Measurements from ENCODE around the gene HBS1L.

HBS1L gene

DNA sequence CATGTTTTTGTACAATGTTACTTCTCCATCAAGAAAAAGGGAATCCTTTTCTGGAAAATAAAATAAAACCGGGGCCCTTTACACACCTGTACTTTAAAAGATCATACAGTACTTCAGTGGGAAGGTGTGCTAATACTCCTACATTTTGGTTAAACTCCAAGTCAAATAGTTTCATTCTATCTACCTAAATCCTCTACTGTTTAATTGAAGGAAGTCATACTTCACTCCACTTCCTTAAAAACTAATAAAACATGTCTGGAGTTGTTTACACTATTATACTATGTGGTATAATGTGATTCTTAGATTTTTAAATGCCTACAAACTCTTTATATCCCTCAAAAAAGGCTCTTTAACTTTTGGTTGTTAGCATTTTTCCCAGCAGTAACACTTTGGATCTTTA lies 18.6 kb upstream of the HBS1L start:
- DNase-seq (ENCODE audit: low read depth in 1 of 2, low spot score in 1 of 2) = no peak
- TF ChIP-seq SPI1 (IDR thresholded peaks at IDR 0.05; ENCODE audit: borderline replicate concordance, low read depth) (peak; percentile 64), POLR2AphosphoS5 (IDR thresholded peaks at IDR 0.05; ENCODE audit: low read depth) (no peak)
- no peak overlapping the region for H3K4me3 ChIP-seq (replicated peaks; ENCODE audit: insufficient read depth, low read length)
- H3K27me3 ChIP-seq (ENCODE audit: insufficient read depth, poor library complexity, severe bottlenecking) = no peaks in the 10 kb centered on the region
- no peak overlapping the region for H3K27ac ChIP-seq (replicated peaks)

DNA sequence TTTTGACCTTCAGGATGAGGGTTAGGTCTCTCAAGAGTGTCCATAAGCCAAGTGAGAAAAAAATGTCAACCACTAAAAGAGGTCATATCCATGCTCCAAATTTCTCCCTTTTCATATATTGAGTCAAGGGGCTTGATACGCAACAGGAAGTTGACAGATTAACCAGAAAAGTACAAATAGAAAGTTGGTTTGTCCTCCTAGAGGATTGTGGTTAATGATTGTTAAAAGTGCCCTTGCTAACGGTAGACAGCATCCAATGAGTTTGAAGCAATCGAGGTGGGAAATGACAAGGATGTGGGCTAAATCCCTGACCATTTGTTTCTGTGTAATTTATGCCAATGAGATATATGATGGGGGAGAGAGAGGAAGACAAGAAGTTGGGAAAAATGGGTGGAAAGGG lies 18.1 kb upstream of the HBS1L start:
- H3K27me3 ChIP-seq (ENCODE audit: insufficient read depth, poor library complexity, severe bottlenecking) = no peaks in the 10 kb centered on the region
- TF ChIP-seq, protein P1, sequence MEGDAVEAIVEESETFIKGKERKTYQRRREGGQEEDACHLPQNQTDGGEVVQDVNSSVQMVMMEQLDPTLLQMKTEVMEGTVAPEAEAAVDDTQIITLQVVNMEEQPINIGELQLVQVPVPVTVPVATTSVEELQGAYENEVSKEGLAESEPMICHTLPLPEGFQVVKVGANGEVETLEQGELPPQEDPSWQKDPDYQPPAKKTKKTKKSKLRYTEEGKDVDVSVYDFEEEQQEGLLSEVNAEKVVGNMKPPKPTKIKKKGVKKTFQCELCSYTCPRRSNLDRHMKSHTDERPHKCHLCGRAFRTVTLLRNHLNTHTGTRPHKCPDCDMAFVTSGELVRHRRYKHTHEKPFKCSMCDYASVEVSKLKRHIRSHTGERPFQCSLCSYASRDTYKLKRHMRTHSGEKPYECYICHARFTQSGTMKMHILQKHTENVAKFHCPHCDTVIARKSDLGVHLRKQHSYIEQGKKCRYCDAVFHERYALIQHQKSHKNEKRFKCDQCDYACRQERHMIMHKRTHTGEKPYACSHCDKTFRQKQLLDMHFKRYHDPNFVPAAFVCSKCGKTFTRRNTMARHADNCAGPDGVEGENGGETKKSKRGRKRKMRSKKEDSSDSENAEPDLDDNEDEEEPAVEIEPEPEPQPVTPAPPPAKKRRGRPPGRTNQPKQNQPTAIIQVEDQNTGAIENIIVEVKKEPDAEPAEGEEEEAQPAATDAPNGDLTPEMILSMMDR (IDR thresholded peaks at IDR 0.05; ENCODE audit: insufficient read depth, low read length) = no peak
- TF ChIP-seq POLR2AphosphoS5 (IDR thresholded peaks at IDR 0.05; ENCODE audit: low read depth) (no peak), SPI1 (IDR thresholded peaks at IDR 0.05; ENCODE audit: borderline replicate concordance, low read depth) (no peak), GABPA (IDR thresholded peaks at IDR 0.05; ENCODE audit: low read depth) (no peak)
- TF ChIP-seq, protein P2, sequence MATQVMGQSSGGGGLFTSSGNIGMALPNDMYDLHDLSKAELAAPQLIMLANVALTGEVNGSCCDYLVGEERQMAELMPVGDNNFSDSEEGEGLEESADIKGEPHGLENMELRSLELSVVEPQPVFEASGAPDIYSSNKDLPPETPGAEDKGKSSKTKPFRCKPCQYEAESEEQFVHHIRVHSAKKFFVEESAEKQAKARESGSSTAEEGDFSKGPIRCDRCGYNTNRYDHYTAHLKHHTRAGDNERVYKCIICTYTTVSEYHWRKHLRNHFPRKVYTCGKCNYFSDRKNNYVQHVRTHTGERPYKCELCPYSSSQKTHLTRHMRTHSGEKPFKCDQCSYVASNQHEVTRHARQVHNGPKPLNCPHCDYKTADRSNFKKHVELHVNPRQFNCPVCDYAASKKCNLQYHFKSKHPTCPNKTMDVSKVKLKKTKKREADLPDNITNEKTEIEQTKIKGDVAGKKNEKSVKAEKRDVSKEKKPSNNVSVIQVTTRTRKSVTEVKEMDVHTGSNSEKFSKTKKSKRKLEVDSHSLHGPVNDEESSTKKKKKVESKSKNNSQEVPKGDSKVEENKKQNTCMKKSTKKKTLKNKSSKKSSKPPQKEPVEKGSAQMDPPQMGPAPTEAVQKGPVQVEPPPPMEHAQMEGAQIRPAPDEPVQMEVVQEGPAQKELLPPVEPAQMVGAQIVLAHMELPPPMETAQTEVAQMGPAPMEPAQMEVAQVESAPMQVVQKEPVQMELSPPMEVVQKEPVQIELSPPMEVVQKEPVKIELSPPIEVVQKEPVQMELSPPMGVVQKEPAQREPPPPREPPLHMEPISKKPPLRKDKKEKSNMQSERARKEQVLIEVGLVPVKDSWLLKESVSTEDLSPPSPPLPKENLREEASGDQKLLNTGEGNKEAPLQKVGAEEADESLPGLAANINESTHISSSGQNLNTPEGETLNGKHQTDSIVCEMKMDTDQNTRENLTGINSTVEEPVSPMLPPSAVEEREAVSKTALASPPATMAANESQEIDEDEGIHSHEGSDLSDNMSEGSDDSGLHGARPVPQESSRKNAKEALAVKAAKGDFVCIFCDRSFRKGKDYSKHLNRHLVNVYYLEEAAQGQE (IDR thresholded peaks at IDR 0.05; ENCODE audit: insufficient replicate concordance, low read depth) = no peak
- no peak overlapping the region for H3K27ac ChIP-seq (replicated peaks)
- H3K4me3 ChIP-seq (replicated peaks; ENCODE audit: insufficient read depth, low read length) = no peak overlapping the region
- no peak for DNase-seq (ENCODE audit: low read depth in 1 of 2, low spot score in 1 of 2)

DNA sequence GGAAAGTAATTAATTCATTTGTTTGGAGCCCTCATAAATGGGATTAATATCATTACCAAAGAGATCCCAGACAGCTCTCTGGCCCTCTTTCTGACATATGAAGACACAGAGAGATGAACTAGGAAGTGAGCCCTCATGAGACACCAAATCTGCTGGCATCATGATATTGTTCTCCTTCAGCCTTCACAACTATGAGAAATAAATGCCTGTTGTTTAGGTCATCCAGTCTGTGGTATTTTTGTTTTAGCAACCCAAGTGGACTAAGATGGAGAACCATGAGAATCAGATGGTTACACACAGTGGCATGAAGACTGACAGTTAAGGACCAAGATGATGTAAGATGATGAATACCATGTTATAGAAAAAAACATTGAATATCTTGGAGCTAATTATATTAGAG lies 16.9 kb upstream of the HBS1L start:
- no peak overlapping the region for H3K4me3 ChIP-seq (replicated peaks; ENCODE audit: insufficient read depth, low read length)
- DNase-seq (ENCODE audit: low read depth in 1 of 2, low spot score in 1 of 2) = no peak
- no peak overlapping the region for H3K27ac ChIP-seq (replicated peaks)
- H3K27me3 ChIP-seq (ENCODE audit: insufficient read depth, poor library complexity, severe bottlenecking) = no peaks in the 10 kb centered on the region
- TF ChIP-seq POLR2AphosphoS5 (IDR thresholded peaks at IDR 0.05; ENCODE audit: low read depth) = no peak
- TF ChIP-seq GABPA (IDR thresholded peaks at IDR 0.05; ENCODE audit: low read depth) = no peak
- TF ChIP-seq, protein P2 (IDR thresholded peaks at IDR 0.05; ENCODE audit: insufficient replicate concordance, low read depth) = no peak

DNA sequence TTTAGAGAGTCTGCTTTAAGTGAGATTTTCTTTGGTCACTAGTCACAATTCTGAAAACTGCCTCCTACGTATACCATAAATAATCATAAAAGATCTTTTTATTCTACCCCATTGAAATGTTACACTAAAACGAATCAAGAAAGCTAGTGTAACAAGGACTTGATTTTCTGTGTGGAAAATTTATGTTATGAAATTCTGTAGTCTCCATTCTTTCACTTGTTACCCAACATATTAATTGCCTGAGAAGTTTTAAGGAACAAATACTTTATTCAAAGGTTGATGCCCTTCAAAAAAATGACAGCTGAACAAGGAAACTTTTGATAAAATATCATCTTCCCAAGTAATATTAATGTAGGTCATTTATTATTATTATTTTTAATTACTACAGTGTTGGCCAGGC lies 13.3 kb upstream of the HBS1L start:
- no peaks in the 10 kb centered on the region for H3K27me3 ChIP-seq (ENCODE audit: insufficient read depth, poor library complexity, severe bottlenecking)
- no peak for DNase-seq (ENCODE audit: low read depth in 1 of 2, low spot score in 1 of 2)
- no peak overlapping the region for H3K4me3 ChIP-seq (replicated peaks; ENCODE audit: insufficient read depth, low read length)
- TF ChIP-seq, protein P1 (IDR thresholded peaks at IDR 0.05; ENCODE audit: insufficient read depth, low read length) = no peak
- no peak for TF ChIP-seq GABPA (IDR thresholded peaks at IDR 0.05; ENCODE audit: low read depth)
- TF ChIP-seq, protein P2 (IDR thresholded peaks at IDR 0.05; ENCODE audit: insufficient replicate concordance, low read depth) = no peak
- no peak for TF ChIP-seq POLR2AphosphoS5 (IDR thresholded peaks at IDR 0.05; ENCODE audit: low read depth)
- no peak for TF ChIP-seq SPI1 (IDR thresholded peaks at IDR 0.05; ENCODE audit: borderline replicate concordance, low read depth)
- H3K27ac ChIP-seq (replicated peaks) = no peak overlapping the region

Measured in HL-60 (cell line).